CD8-positive, alpha-beta memory T cell (primary cell): ENCODE data around the gene CCSER2. TPM values are rescaled to one million over a fixed set of nuclear protein-coding genes. Genes with fewer than 3 reads are reported as not detected.

ENCODE experiments used
- CTCF ChIA-PET: fragments of 350-600 bp; sonication (Branson Sonifier 250); formaldehyde crosslinking; loops from one replicate; lab custom pipeline; 2021; ENCODE audit warnings: antibody characterized with exemption; lab: Charles Lee
- POLR2A ChIA-PET: fragments of 350-600 bp; sonication (Branson Sonifier 250); formaldehyde crosslinking; loops from one replicate; lab custom pipeline; 2021; ENCODE audit warnings: antibody characterized with exemption; lab: Charles Lee
- DNase-seq, 5 donors: peaks; one replicate each; pipeline versions ENCODE4 v3.0.0 to v3.0.0-alpha.2; 2020 to 2022; ENCODE audit warnings: mixed read lengths in 1 of 5
- H3K27ac ChIP-seq: one replicate; pipeline ENCODE4 v1.7.0; 2013; ENCODE audit warnings: low read depth, mild to moderate bottlenecking, low read length, moderate library complexity
- H3K27me3 ChIP-seq: 2 replicates; pipeline ENCODE4 v1.7.0; 2013; ENCODE audit warnings: low read length, mild to moderate bottlenecking; ENCODE audit not compliant: insufficient read depth, poor library complexity, severe bottlenecking
- H3K36me3 ChIP-seq: 2 replicates; pipeline ENCODE4 v1.7.0; 2013; ENCODE audit warnings: mild to moderate bottlenecking, low read length, moderate library complexity; ENCODE audit not compliant: insufficient read depth
- H3K4me1 ChIP-seq: 2 replicates; pipeline ENCODE4 v1.7.0; 2013; ENCODE audit warnings: mild to moderate bottlenecking, low read length, moderate library complexity; ENCODE audit not compliant: insufficient read depth
- H3K4me3 ChIP-seq: 2 replicates; pipeline ENCODE4 v1.7.0; 2013; ENCODE audit warnings: mild to moderate bottlenecking, low read length
- H3K9me3 ChIP-seq: 2 replicates; pipeline ENCODE4 v1.7.0; 2013; ENCODE audit warnings: mild to moderate bottlenecking, low read length
- H3K27ac Mint-ChIP-seq, 8 donors: one replicate each; pipeline ENCODE4 v1.8.0; 2020 to 2021; ENCODE audit warnings: mixed read lengths in 8 of 8, mild to moderate bottlenecking in 6 of 8, inconsistent platforms in 3 of 8, moderate library complexity in 3 of 8
- H3K27me3 Mint-ChIP-seq, 2 donors: one replicate each; pipeline ENCODE4 v1.8.0; 2020 to 2021; ENCODE audit warnings: mixed read lengths in 2 of 2, mild to moderate bottlenecking in 1 of 2, moderate library complexity in 1 of 2
- H3K36me3 Mint-ChIP-seq, 3 donors: one replicate each; pipeline ENCODE4 v1.8.0; 2020 to 2021; ENCODE audit warnings: mixed read lengths in 3 of 3, inconsistent platforms in 1 of 3, mild to moderate bottlenecking in 1 of 3
- H3K4me1 Mint-ChIP-seq, 3 donors: one replicate each; pipeline ENCODE4 v1.8.0; 2020 to 2021; ENCODE audit warnings: mixed read lengths in 3 of 3, inconsistent platforms in 1 of 3, mild to moderate bottlenecking in 1 of 3
- H3K4me3 Mint-ChIP-seq, 7 donors: one replicate each; pipeline ENCODE4 v1.8.0; 2020 to 2021; ENCODE audit warnings: mixed read lengths in 7 of 7, mild to moderate bottlenecking in 6 of 7, moderate library complexity in 4 of 7, inconsistent platforms in 2 of 7
- H3K9me3 Mint-ChIP-seq, 5 donors: one replicate each; pipeline ENCODE4 v1.8.0; 2020 to 2022; ENCODE audit warnings: mixed read lengths in 5 of 5, mild to moderate bottlenecking in 3 of 5, moderate library complexity in 2 of 5, inconsistent platforms in 1 of 5
- polyA plus RNA-seq: library from polyadenylated mRNA; unstranded; fragments of 300-500 nt; fragmentation: Illumina TruSeq; gene quantifications from one replicate; pipeline ENCODE4 v1.2.3, GENCODE V29; 2021
- total RNA-seq, 2 experiments: library from RNA; stranded (reverse); gene quantifications; one replicate each; pipeline ENCODE4 v1.2.3, GENCODE V29; 2021

Gene CCSER2
- total and polyA plus RNA-seq, 3 experiments from 2014 or later = 62.6 to 114 (median 74.5) TPM

DNA sequence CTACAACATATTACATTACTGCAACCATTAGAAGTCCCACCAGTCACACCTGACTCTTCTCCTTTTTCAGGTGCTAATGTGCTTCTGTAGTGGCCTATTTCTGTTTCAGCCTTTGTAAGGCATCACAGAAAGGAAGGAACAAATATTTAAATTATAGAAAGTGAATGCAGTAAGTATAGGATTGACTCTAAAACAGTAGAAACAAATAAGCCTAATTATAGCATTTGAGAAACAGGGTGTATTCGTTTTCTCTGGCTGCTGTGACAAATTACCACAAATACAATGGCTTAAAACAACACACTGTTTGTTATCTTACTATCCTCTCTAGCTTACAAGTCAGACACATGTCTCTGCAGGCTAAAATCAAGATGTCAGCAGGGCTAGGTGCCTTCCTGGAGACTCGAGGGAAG, 69.4 kb downstream of the CCSER2 start:
- H3K9me3 ChIP-seq = no peaks in the 10 kb centered on the region
- Mint-ChIP-seq H3K4me3 (no peak overlapping the region), H3K36me3 (peaks cover 12 to 51% (median 15%) of the 10 kb centered on the region in 3 donors), H3K4me1 (peaks cover 50 to 89% (median 87%) of the 10 kb centered on the region in 3 donors), H3K9me3 (peaks cover 0 to 3% (median 0%) of the 10 kb centered on the region in 5 donors), H3K27me3 (no peaks in the 10 kb centered on the region), H3K27ac (peak overlapping the region in 7 of 8 donors; percentile 9 to 87 (median 39))
- no peak overlapping the region for H3K27ac ChIP-seq
- POLR2A ChIA-PET = no interaction called here
- H3K36me3 ChIP-seq = no peaks in the 10 kb centered on the region
- no peak for DNase-seq
- CTCF ChIA-PET = no interaction called here
- H3K4me3 ChIP-seq = no peak overlapping the region
- peaks cover 3% of the 10 kb centered on the region for H3K4me1 ChIP-seq
- no peaks in the 10 kb centered on the region for H3K27me3 ChIP-seq

DNA sequence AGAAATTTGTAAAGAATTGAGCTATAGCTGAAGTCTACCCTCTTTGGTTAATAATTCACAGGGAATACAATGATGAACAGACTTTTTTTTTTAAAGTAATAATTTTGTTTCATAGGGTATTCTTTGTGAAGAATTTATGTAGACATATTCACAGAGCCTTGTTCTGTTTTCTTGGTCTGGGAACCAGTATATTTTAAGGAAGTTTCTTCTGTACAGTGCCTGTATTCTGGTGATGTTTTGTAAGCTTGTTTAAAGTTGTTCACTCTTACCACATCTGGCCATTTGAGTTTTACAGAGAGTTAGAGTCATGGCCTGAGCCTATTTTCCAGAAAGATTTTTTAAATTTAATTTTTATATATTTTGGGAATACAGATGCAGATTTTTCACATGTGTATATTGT, 70.3 kb downstream of the CCSER2 start:
- Histone ChIP-seq H3K4me1 (peaks cover 3% of the 10 kb centered on the region), H3K27ac (no peak overlapping the region), H3K9me3 (no peaks in the 10 kb centered on the region), H3K36me3 (no peaks in the 10 kb centered on the region), H3K4me3 (no peak overlapping the region), H3K27me3 (no peaks in the 10 kb centered on the region)
- CTCF ChIA-PET = interaction anchor here (0.8 to 1.3 kb wide), 2 partner anchors 32 to 138 kb away, joined by 3 to 4 read pairs; no protein-coding TSS in a partner anchor
- peaks cover 0 to 3% (median 0%) of the 10 kb centered on the region in 5 donors for H3K9me3 Mint-ChIP-seq
- peaks cover 12 to 56% (median 15%) of the 10 kb centered on the region in 3 donors for H3K36me3 Mint-ChIP-seq
- peaks cover 52 to 89% (median 86%) of the 10 kb centered on the region in 3 donors for H3K4me1 Mint-ChIP-seq
- H3K4me3 Mint-ChIP-seq = no peak overlapping the region
- DNase-seq = no peak
- peak overlapping the region in 1 of 8 donors; percentile 77 for H3K27ac Mint-ChIP-seq
- no peaks in the 10 kb centered on the region for H3K27me3 Mint-ChIP-seq
- POLR2A ChIA-PET = no interaction called here

DNA sequence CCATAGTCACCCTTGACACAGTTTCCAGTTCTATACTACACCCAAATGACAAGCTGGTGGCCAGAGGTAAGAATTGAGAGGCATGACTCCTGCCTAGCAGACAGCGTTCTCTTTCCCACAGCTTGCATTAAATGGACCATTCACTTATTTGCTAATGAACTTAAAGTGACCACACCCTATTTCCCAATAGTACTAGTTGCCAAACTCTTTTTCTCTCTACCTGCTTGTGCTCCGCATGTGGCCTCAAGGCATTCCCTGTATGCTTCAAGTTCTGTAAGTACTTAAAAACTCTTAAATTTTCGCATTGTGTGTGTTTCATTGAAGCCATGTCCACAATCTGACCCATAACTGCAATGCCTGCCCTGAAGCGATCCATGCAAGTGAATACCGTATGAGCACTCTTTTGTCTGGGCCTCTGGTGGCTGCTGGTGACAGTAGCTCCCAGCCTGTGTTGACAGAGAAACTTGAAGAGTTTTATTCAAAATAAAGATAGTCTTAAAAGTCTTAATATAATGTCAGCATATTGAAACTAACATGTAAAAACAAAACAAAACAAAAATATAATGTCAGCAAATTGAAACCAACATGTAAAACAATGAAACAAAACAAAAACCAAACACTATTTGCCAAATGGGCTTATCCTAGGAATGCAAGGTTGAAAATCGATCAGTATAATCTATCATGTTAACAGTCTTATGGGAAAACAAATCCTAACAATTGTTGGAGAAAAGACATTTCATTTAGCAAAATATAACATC, 73.6 kb downstream of the CCSER2 start:
- no peak overlapping the region for H3K27ac ChIP-seq
- H3K27me3 Mint-ChIP-seq = no peaks in the 10 kb centered on the region
- no peak overlapping the region for H3K4me3 Mint-ChIP-seq
- H3K4me1 Mint-ChIP-seq = peaks cover 60 to 93% (median 88%) of the 10 kb centered on the region in 3 donors
- peaks cover 0 to 3% (median 0%) of the 10 kb centered on the region in 5 donors for H3K9me3 Mint-ChIP-seq
- no peaks in the 10 kb centered on the region for H3K9me3 ChIP-seq
- H3K4me1 ChIP-seq = peaks cover 3% of the 10 kb centered on the region
- no peak overlapping the region for H3K4me3 ChIP-seq
- CTCF ChIA-PET = interaction anchor here (1.3 kb wide), 1 partner anchor 27 kb away, joined by 4 read pairs; no protein-coding TSS in a partner anchor
- DNase-seq = no peak
- H3K36me3 ChIP-seq = no peaks in the 10 kb centered on the region
- POLR2A ChIA-PET = no interaction called here
- H3K27ac Mint-ChIP-seq = peak overlapping the region in 1 of 8 donors; percentile 71
- H3K36me3 Mint-ChIP-seq = peaks cover 12 to 55% (median 15%) of the 10 kb centered on the region in 3 donors
- no peaks in the 10 kb centered on the region for H3K27me3 ChIP-seq

DNA sequence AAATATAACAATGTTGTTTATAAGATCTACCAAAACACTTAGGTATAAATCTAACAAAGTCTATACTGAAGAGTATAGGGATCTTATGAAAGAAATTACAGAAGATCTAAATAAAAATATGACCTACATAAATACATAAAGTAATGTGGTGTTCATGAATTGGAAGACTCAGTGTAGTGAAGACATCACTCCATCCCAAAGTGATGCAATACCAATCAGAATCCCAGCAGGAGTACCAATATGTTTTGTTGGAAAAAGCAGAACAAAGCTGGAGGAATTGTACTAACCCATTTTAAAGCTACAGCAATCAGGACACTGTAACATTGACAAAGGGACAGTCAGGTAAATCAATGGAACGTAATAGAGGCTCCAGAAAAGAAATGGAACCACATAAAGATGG, 76.4 kb downstream of the CCSER2 start:
- Histone ChIP-seq H3K36me3 (no peaks in the 10 kb centered on the region), H3K4me1 (no peaks in the 10 kb centered on the region), H3K27ac (no peak overlapping the region), H3K9me3 (no peaks in the 10 kb centered on the region), H3K27me3 (no peaks in the 10 kb centered on the region), H3K4me3 (no peak overlapping the region)
- H3K4me3 Mint-ChIP-seq = no peak overlapping the region
- ChIA-PET CTCF (no interaction called here), POLR2A (no interaction called here)
- H3K27me3 Mint-ChIP-seq = no peaks in the 10 kb centered on the region
- H3K27ac Mint-ChIP-seq = peak overlapping the region in 2 of 8 donors; percentile 37 to 40
- peaks cover 64 to 88% (median 81%) of the 10 kb centered on the region in 3 donors for H3K4me1 Mint-ChIP-seq
- DNase-seq = no peak
- H3K9me3 Mint-ChIP-seq = peaks cover 0 to under 1% (median 0%) of the 10 kb centered on the region in 5 donors
- H3K36me3 Mint-ChIP-seq = peaks cover 12 to 47% (median 14%) of the 10 kb centered on the region in 3 donors

GRCh38 chr10:84405662-84406061, 77.3 kb downstream of the CCSER2 start:
- Histone ChIP-seq H3K27ac (no peak overlapping the region), H3K27me3 (no peaks in the 10 kb centered on the region), H3K9me3 (no peaks in the 10 kb centered on the region), H3K4me3 (no peak overlapping the region), H3K36me3 (no peaks in the 10 kb centered on the region), H3K4me1 (no peaks in the 10 kb centered on the region)
- Mint-ChIP-seq H3K27me3 (no peaks in the 10 kb centered on the region), H3K4me1 (peaks cover 68 to 92% (median 86%) of the 10 kb centered on the region in 3 donors), H3K27ac (peak overlapping the region in 1 of 8 donors; percentile 20), H3K36me3 (peaks cover 17 to 48% (median 19%) of the 10 kb centered on the region in 3 donors), H3K4me3 (no peak overlapping the region), H3K9me3 (peaks cover 0 to 3% (median 1%) of the 10 kb centered on the region in 5 donors)
- ChIA-PET CTCF (no interaction called here), POLR2A (no interaction called here)
- DNase-seq = no peak

GRCh38 chr10:84406561-84406960, 78.2 kb downstream of the CCSER2 start:
- H3K27me3 Mint-ChIP-seq = no peaks in the 10 kb centered on the region
- peak overlapping the region in 4 of 8 donors; percentile 20 to 71 (median 40) for H3K27ac Mint-ChIP-seq
- no peak for DNase-seq

GRCh38 chr10:84407388-84408049, 79.1 kb downstream of the CCSER2 start:
- Mint-ChIP-seq H3K9me3 (peaks cover 9 to 18% (median 13%) of the 10 kb centered on the region in 5 donors), H3K36me3 (peaks cover 26 to 51% (median 33%) of the 10 kb centered on the region in 3 donors), H3K4me3 (peak overlapping the region in 1 of 7 donors; percentile 36), H3K27me3 (no peaks in the 10 kb centered on the region), H3K4me1 (peaks cover 70 to 89% (median 88%) of the 10 kb centered on the region in 3 donors), H3K27ac (peak overlapping the region in 6 of 8 donors; percentile 20 to 59 (median 32))
- peaks cover 3% of the 10 kb centered on the region for H3K9me3 ChIP-seq
- no peaks in the 10 kb centered on the region for H3K36me3 ChIP-seq
- ChIA-PET POLR2A (no interaction called here), CTCF (no interaction called here)
- no peak overlapping the region for H3K27ac ChIP-seq
- no peaks in the 10 kb centered on the region for H3K4me1 ChIP-seq
- no peak for DNase-seq
- H3K4me3 ChIP-seq = no peak overlapping the region
- H3K27me3 ChIP-seq = no peaks in the 10 kb centered on the region

More at GRCh38 chr10:84406561-84406960, 78.2 kb downstream of the CCSER2 start:
- H3K4me1 Mint-ChIP-seq = peaks cover 67 to 91% (median 87%) of the 10 kb centered on the region in 3 donors
- ChIA-PET POLR2A (no interaction called here), CTCF (no interaction called here)
- no peaks in the 10 kb centered on the region for H3K36me3 ChIP-seq
- no peaks in the 10 kb centered on the region for H3K9me3 ChIP-seq
- no peaks in the 10 kb centered on the region for H3K27me3 ChIP-seq
- no peaks in the 10 kb centered on the region for H3K4me1 ChIP-seq
- peaks cover 3 to 9% (median 3%) of the 10 kb centered on the region in 5 donors for H3K9me3 Mint-ChIP-seq
- H3K36me3 Mint-ChIP-seq = peaks cover 20 to 49% (median 27%) of the 10 kb centered on the region in 3 donors
- H3K4me3 ChIP-seq = no peak overlapping the region
- H3K27ac ChIP-seq = no peak overlapping the region
- peak overlapping the region in 1 of 7 donors; percentile 18 for H3K4me3 Mint-ChIP-seq
